ENCODE measurements around the gene TSHZ2. TPM values are rescaled to one million over a fixed set of nuclear protein-coding genes. Genes with fewer than 3 reads are reported as not detected.

The TSHZ2 gene
- total RNA-seq, 1 experiment from 2014 or later = 0.07 TPM

GRCh38 chr20:53091789-53092188, 119.6 kb downstream of the TSHZ2 start:
- H2AFZ ChIP-seq (ENCODE audit: low read depth, low read length, poor library complexity, severe bottlenecking) = no peak overlapping the region
- H4K20me1 ChIP-seq (ENCODE audit: insufficient read depth) = no peaks in the 10 kb centered on the region
- H3K27me3 ChIP-seq (ENCODE audit: insufficient read depth, low read length) = peaks cover 9% of the 10 kb centered on the region; the same call in 1 of the 2 replicates
- H3K4me1 ChIP-seq (ENCODE audit: control insufficient read depth in 1 of 2, insufficient read depth in 2 of 2, low read length in 2 of 2) = no peaks in the 10 kb centered on the region
- no peaks in the 10 kb centered on the region for H3K79me2 ChIP-seq (ENCODE audit: insufficient read depth, low read length)
- no peak overlapping the region for H3K9ac ChIP-seq (ENCODE audit: low read length)
- ChIA-PET POLR2A (no interaction called here), RAD21 (ENCODE audit: low non-redundant PET in 1 of 2, low total read pairs in 2 of 2, uncharacterized antibody in 2 of 2, unreplicated experiment in 2 of 2) (no interaction called here), CTCF (no interaction called here)
- no peak for ATAC-seq
- no peak overlapping the region for H3K27ac ChIP-seq (ENCODE audit: low read depth, low read length)
- no peak overlapping the region for H3K4me3 ChIP-seq (replicated peaks in 1 of 2; ENCODE audit: low read depth in 1 of 2, low read length in 2 of 2)
- H3K9me3 ChIP-seq (ENCODE audit: control insufficient read depth in 1 of 2, insufficient read depth in 1 of 2, low read depth in 1 of 2, low read length in 2 of 2) = no peaks in the 10 kb centered on the region
- no TSS peak for BruUV-seq (replicated peaks)
- H3K36me3 ChIP-seq (ENCODE audit: control insufficient read depth in 1 of 2, insufficient read depth in 2 of 2, low read length in 2 of 2) = no peaks in the 10 kb centered on the region
- TF ChIP-seq YY1 (IDR thresholded peaks at IDR 0.05; ENCODE audit: extremely low read depth, insufficient replicate concordance, low read depth, low read length) (no peak), EZH2 (IDR thresholded peaks at IDR 0.05) (no peak), TCF7L2 (IDR thresholded peaks at IDR 0.05; ENCODE audit: borderline replicate concordance, extremely low read depth, insufficient read depth, insufficient read length) (no peak), CTCF (IDR thresholded peaks at IDR 0.05 in 2 of 3, conservative IDR thresholded peaks at IDR 0.05 in 1 of 3; ENCODE audit: borderline replicate concordance in 1 of 3, insufficient read depth in 1 of 3, low read depth in 2 of 3, low read length in 2 of 3) (no peak), SIN3A (IDR thresholded peaks at IDR 0.05; ENCODE audit: low read depth) (no peak), POLR2A (IDR thresholded peaks at IDR 0.05; ENCODE audit: borderline replicate concordance, extremely low read depth, insufficient read depth, insufficient read length) (no peak), RAD21 (IDR thresholded peaks at IDR 0.05; ENCODE audit: low read depth) (no peak), JUND (IDR thresholded peaks at IDR 0.05) (no peak), MAX (IDR thresholded peaks at IDR 0.05) (no peak), POLR2AphosphoS5 (IDR thresholded peaks at IDR 0.05; ENCODE audit: low read depth, low read length) (no peak), CBX3 (IDR thresholded peaks at IDR 0.05; ENCODE audit: low read depth) (no peak), FOSL1 (IDR thresholded peaks at IDR 0.05; ENCODE audit: low read depth) (no peak), CEBPB (IDR thresholded peaks at IDR 0.05; ENCODE audit: low read depth) (no peak), ZBTB33 (IDR thresholded peaks at IDR 0.05; ENCODE audit: extremely low read depth, insufficient replicate concordance, low read length) (no peak), SRF (IDR thresholded peaks at IDR 0.05; ENCODE audit: low read depth) (no peak), ELF1 (IDR thresholded peaks at IDR 0.05; ENCODE audit: borderline replicate concordance, low read depth) (no peak), EGR1 (IDR thresholded peaks at IDR 0.05; ENCODE audit: low read depth) (no peak)
- TF ChIP-seq, protein P1, sequence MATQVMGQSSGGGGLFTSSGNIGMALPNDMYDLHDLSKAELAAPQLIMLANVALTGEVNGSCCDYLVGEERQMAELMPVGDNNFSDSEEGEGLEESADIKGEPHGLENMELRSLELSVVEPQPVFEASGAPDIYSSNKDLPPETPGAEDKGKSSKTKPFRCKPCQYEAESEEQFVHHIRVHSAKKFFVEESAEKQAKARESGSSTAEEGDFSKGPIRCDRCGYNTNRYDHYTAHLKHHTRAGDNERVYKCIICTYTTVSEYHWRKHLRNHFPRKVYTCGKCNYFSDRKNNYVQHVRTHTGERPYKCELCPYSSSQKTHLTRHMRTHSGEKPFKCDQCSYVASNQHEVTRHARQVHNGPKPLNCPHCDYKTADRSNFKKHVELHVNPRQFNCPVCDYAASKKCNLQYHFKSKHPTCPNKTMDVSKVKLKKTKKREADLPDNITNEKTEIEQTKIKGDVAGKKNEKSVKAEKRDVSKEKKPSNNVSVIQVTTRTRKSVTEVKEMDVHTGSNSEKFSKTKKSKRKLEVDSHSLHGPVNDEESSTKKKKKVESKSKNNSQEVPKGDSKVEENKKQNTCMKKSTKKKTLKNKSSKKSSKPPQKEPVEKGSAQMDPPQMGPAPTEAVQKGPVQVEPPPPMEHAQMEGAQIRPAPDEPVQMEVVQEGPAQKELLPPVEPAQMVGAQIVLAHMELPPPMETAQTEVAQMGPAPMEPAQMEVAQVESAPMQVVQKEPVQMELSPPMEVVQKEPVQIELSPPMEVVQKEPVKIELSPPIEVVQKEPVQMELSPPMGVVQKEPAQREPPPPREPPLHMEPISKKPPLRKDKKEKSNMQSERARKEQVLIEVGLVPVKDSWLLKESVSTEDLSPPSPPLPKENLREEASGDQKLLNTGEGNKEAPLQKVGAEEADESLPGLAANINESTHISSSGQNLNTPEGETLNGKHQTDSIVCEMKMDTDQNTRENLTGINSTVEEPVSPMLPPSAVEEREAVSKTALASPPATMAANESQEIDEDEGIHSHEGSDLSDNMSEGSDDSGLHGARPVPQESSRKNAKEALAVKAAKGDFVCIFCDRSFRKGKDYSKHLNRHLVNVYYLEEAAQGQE (IDR thresholded peaks at IDR 0.05; ENCODE audit: low read depth) = no peak
- TF ChIP-seq, protein P2, sequence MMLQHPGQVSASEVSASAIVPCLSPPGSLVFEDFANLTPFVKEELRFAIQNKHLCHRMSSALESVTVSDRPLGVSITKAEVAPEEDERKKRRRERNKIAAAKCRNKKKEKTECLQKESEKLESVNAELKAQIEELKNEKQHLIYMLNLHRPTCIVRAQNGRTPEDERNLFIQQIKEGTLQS (IDR thresholded peaks at IDR 0.05) = no peak
- intact Hi-C loops (cut with micrococcal nuclease) = no loop called here
- no peaks in the 10 kb centered on the region for H3K9me2 ChIP-seq (ENCODE audit: insufficient read depth)
- H3K4me2 ChIP-seq (ENCODE audit: low read length) = no peak overlapping the region
- DNase-seq (ENCODE audit: low read depth, low spot score) = no peak

All from HCT116 (cell line).